NCI-H748 (cell line): Measurements from ENCODE around the gene TRAPPC13.
"Not testable (repeated sequence)": the region's sequence is repeated elsewhere in the genome, so short reads cannot be mapped to it uniquely, and the experiment has no call there.

Source experiments
- DNase-seq: peaks from one replicate; lab custom pipeline; 2025; ENCODE audit not compliant: unreplicated experiment; lab: John Stamatoyannopoulos, UW

The TRAPPC13 gene

GRCh38 chr5:65676056-65676455 is 51.2 kb downstream of the TRAPPC13 start:
- not testable (repeated sequence) for DNase-seq

DNA sequence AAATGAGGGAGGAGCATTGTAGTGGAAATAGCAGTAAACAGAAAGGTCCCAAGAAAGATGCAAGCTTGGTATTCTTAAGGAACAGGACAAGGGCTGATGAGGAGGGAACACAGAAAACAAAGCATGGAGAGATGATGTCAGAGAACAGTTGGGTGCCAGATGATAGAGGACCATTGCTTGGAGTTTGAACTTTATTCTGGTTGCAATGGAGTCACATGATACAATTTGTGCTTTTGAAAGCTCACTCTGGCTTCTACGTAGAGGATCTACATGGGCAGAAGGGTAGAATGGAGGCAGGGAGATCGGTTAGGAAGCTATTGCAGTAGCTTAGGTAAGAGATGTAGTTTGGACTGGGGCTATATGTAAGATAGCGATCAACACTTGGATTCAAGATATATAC is 57.3 kb downstream of the TRAPPC13 start:
- DNase-seq: no peak

- no peak for DNase-seq
Observed at GRCh38 chr5:65693121-65693520, 68.3 kb downstream of the TRAPPC13 start.

DNA sequence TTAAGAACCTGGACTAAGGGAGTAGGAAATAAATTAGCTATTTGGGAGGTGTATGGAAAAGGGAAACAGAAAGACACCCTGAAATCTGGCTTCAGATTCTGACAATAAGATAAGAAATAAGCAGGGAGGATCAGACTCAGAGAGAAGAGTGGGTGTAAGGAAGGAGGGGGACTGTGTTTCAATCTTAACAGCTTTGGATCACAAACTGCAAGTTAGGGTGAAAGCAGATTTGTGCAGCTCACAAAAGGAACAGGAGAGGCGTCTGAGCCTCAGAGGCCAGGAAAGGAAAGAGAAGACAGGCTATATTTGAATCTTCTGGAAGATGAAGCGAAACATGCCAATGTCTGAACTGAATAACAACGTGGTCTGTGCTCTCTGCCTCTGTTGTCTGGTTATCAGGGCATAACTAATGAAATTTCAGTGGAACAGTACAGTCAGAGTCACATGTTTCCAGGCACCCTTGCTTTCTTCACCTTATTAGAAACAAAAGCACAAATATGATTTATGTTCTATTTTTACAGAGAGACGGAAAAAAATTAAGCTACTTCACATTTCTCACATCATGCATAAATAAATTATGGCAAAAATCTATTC is 70.4 kb downstream of the TRAPPC13 start:
- DNase-seq: no peak

DNA sequence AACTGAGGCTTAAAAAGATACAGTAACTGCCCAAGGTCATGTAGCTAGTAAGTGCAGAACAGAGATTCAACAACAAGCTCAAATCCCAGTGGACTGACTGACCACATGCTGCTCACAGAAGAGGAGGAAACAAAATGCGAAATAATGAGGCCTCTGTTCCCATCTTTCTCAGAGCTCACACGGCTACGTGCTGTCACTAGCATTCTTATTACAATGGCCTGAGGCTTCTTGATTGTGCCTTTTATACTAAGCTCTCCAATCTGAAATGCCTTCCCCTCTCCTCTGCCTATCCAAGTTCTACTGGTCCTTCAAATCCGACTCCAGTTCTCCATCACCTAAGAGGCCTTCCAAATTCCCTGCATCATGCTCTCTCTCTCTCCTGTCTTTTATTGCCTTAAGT is 71.1 kb downstream of the TRAPPC13 start:
- DNase-seq: no peak

DNA sequence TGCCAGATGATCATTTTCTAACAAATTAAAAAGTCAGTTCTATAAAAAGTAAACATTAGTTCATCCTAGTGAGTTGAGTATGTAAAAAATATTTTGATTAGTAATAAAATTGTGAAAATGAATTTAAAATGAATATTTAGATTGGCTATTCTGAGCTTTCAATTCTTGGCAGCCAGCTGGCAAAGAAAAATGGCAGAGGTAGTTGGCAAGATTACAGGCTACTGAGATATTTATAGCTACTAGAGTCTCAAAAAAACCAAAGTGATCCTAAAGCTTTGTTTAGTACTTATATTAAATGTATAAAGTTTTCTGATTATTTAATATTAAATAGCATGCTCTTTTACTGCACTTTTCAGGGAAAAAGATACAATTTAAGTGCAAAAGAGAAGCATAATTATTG is 72.1 kb downstream of the TRAPPC13 start:
- DNase-seq: no peak

GRCh38 chr5:65699338-65699737 is 74.5 kb downstream of the TRAPPC13 start:
- DNase-seq: no peak

DNA sequence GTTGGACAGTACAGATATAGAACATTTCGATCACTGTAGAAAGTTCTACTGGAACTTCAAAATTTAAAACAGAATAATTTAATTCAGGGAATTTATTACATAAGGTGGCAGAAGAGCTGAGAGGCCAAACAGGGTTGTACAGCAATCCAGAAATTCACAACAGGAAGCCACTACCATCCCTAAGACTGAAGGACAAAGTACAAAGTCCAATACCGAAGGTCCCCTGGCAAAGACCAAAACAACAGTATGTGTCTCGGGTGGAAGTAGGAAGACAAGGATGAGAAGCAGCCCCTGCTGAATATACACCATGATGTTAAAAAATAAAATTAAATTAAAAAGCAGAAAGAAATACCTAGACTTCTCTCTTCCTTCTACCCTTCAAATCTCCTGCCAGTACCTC is 77.2 kb downstream of the TRAPPC13 start:
- no peak for DNase-seq

DNA sequence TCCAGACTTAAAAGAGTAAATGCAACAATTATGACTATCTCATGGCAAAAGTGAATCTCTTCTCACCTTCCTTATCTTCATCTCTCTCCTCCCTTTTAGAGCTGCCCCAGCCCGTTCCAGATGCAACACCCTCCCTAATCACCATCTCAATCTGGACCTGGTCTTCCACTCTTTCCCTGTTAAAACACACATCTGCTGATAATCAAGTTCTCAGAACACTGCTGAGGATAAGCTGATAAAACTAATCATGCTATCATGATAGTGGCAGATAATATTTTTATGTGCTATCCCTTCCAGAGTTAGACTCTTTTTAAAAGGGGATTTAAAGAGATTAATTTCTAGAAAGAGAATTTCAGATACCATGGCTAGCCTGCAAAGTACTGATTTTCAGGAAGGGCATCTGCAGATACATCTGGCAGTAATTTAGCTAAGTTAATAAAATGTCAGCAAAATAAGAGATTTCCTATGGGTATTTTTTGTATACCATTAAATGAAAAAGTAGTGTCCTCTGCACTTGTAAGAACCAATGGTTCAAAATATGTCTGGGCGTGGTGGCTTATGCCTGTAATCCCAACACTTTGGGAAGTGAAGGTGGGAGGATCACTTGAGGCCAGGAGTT is 79.9 kb downstream of the TRAPPC13 start:
- no peak for DNase-seq

DNA sequence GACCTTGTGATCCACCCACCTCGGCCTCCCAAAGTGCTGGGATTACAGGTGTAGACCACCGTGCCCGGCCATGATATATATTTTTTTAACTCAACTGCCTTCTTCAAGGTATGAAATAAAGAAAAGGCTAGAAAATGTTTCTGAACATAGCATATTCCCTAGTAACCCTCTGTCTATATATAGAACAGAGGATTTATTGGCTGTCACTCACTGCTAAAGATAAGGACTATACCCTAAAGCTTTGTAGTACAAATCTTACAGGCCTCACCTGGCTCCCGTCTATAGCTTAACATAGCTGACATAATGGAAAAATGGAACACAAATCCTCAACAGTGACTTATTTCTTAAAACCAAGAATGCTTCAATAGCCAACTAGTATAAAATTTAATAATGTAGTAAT is 82.8 kb downstream of the TRAPPC13 start:
- no peak for DNase-seq

GRCh38 chr5:65708145-65708544 is 83.3 kb downstream of the TRAPPC13 start:
- DNase-seq: no peak
